CD14-positive monocyte (primary cell): ENCODE data around the gene COPS9. TPM values are rescaled to one million over a fixed set of nuclear protein-coding genes. Genes with fewer than 3 reads are reported as not detected.

ENCODE experiments used
- DNase-seq, 3 donors: peaks; one replicate each; pipeline ENCODE4 v3.0.0-alpha.2; 2011 to 2022
- H2AFZ ChIP-seq: 2 replicates; pipeline ENCODE4 v1.6.0; 2012; ENCODE audit warnings: mild to moderate bottlenecking, low read depth, low read length, inconsistent platforms; ENCODE audit not compliant: insufficient read depth, poor library complexity, severe bottlenecking
- H3K27ac ChIP-seq, 2 donors: 1 replicate in 1 of 2; 2 replicates in 1 of 2; pipeline ENCODE4 v1.5.1; 2012 to 2013; ENCODE audit warnings: low read length in 2 of 2, control low read depth in 1 of 2, inconsistent platforms in 1 of 2, low read depth in 1 of 2, mild to moderate bottlenecking in 1 of 2
- H3K27me3 ChIP-seq, 2 donors: one replicate each; pipeline versions ENCODE4 v1.6.0 to v1.6.1; 2011 to 2013; ENCODE audit warnings: low read length in 2 of 2; ENCODE audit not compliant: control insufficient read depth in 2 of 2, insufficient read depth in 2 of 2
- H3K36me3 ChIP-seq, 2 donors: replicated peaks in 1 of 2; 1 replicate in 1 of 2; 2 replicates in 1 of 2; pipeline versions ENCODE4 v1.5.1 to v1.6.1; 2012 to 2013; ENCODE audit warnings: low read length in 2 of 2, control low read depth in 1 of 2, inconsistent platforms in 1 of 2, mild to moderate bottlenecking in 1 of 2; ENCODE audit not compliant: insufficient read depth in 2 of 2, control insufficient read depth in 1 of 2
- H3K4me1 ChIP-seq, 2 donors: 1 replicate in 1 of 2; 2 replicates in 1 of 2; pipeline versions ENCODE4 v1.5.1 to v1.6.1; 2012 to 2013; ENCODE audit warnings: low read length in 2 of 2, control low read depth in 1 of 2, inconsistent platforms in 1 of 2, mild to moderate bottlenecking in 1 of 2, moderate library complexity in 1 of 2; ENCODE audit not compliant: insufficient read depth in 2 of 2, control insufficient read depth in 1 of 2
- H3K4me2 ChIP-seq: replicated peaks from 2 replicates; pipeline ENCODE3; 2012; ENCODE audit warnings: low read length, moderate library complexity, mild to moderate bottlenecking; ENCODE audit not compliant: poor library complexity, severe bottlenecking; ENCODE audit errors: extremely low read depth
- H3K4me3 ChIP-seq, 3 experiments: fragments of 200-600 bp in 1 of 3; sonication (generic) in 1 of 3; replicated peaks in 1 of 3; 1 replicate in 2 of 3; 2 replicates in 1 of 3; pipeline ENCODE4 v1.5.1; 2011 to 2013; ENCODE audit warnings: low read length in 3 of 3, mild to moderate bottlenecking in 3 of 3, control low read depth in 2 of 3, low read depth in 2 of 3, inconsistent platforms in 1 of 3, moderate library complexity in 1 of 3
- H3K79me2 ChIP-seq: 2 replicates; pipeline ENCODE4 v1.6.0; 2012; ENCODE audit warnings: mild to moderate bottlenecking, control low read depth, inconsistent platforms, low read length, moderate library complexity; ENCODE audit not compliant: insufficient read depth
- H3K9ac ChIP-seq: 2 replicates; pipeline ENCODE4 v1.6.0; 2017; ENCODE audit warnings: low read length, mild to moderate bottlenecking; ENCODE audit not compliant: insufficient read depth, poor library complexity, severe bottlenecking
- H3K9me3 ChIP-seq, 2 donors: replicated peaks in 1 of 2; 1 replicate in 1 of 2; 2 replicates in 1 of 2; pipeline versions ENCODE4 v1.5.1 to v1.6.1; 2012 to 2013; ENCODE audit warnings: low read length in 2 of 2, control low read depth in 1 of 2; ENCODE audit not compliant: control insufficient read depth in 1 of 2, insufficient read depth in 1 of 2
- H4K20me1 ChIP-seq: 2 replicates; pipeline ENCODE4 v1.6.0; 2012; ENCODE audit warnings: mild to moderate bottlenecking, low read length, control low read depth, moderate library complexity; ENCODE audit not compliant: insufficient read depth
- H3K27ac Mint-ChIP-seq, 7 donors: one replicate each; pipeline ENCODE4 v1.8.0; 2020; ENCODE audit warnings: mild to moderate bottlenecking in 7 of 7, mixed read lengths in 7 of 7, moderate library complexity in 6 of 7, inconsistent platforms in 2 of 7
- H3K27me3 Mint-ChIP-seq, 3 donors: one replicate each; pipeline ENCODE4 v1.8.0; 2021 to 2022; ENCODE audit warnings: low read depth in 3 of 3, mild to moderate bottlenecking in 3 of 3, mixed read lengths in 3 of 3, moderate library complexity in 3 of 3, inconsistent platforms in 1 of 3
- H3K36me3 Mint-ChIP-seq, 2 donors: one replicate each; pipeline ENCODE4 v1.8.0; 2020; ENCODE audit warnings: mixed read lengths in 2 of 2, inconsistent platforms in 1 of 2, mild to moderate bottlenecking in 1 of 2
- H3K4me1 Mint-ChIP-seq: one replicate; pipeline ENCODE4 v1.8.0; 2020; ENCODE audit warnings: mild to moderate bottlenecking, mixed read lengths
- H3K4me3 Mint-ChIP-seq, 2 donors: one replicate each; pipeline ENCODE4 v1.8.0; 2020; ENCODE audit warnings: mild to moderate bottlenecking in 2 of 2, mixed read lengths in 2 of 2, moderate library complexity in 1 of 2
- H3K9me3 Mint-ChIP-seq, 7 donors: one replicate each; pipeline ENCODE4 v1.8.0; 2020 to 2022; ENCODE audit warnings: mixed read lengths in 7 of 7, mild to moderate bottlenecking in 6 of 7, moderate library complexity in 6 of 7, inconsistent platforms in 2 of 7
- WGBS: methylation state at CpG from one replicate; pipeline ENCODE4 v1.1.5; 2013; ENCODE audit warnings: missing lambda C conversion rate; ENCODE audit not compliant: insufficient coverage; 5-methylcytosine and 5-hydroxymethylcytosine counted together
- intact Hi-C, 2 donors: fragments of 100-400 bp; cut with micrococcal nuclease; formaldehyde crosslinking; loops; one replicate each; pipeline versions ENCODE4 v1.15.0 to v1.15.1; 2023
- polyA plus RNA-seq, 3 donors: library from polyadenylated mRNA; depleted of rRNA in 1 of 3; unstranded in 2 of 3; stranded (reverse) in 1 of 3; fragments of 300-500 nt in 2 of 3; fragments of >200 nt in 1 of 3; fragmentation: Illumina TruSeq in 2 of 3; gene quantifications; 1 replicate in 2 of 3; 2 replicates in 1 of 3; pipeline ENCODE4 v1.2.3, GENCODE V29; 2012 to 2021
- TF ChIP-seq, protein P1 (sequence below): fragments of 200-600 bp; IDR thresholded peaks from one replicate; pipeline ENCODE4 v1.8.0; 2022; ENCODE audit warnings: antibody characterized with exemption, mild to moderate bottlenecking

The COPS9 gene
- polyA plus RNA-seq, 3 donors = 123 to 300 (median 268) TPM

DNA sequence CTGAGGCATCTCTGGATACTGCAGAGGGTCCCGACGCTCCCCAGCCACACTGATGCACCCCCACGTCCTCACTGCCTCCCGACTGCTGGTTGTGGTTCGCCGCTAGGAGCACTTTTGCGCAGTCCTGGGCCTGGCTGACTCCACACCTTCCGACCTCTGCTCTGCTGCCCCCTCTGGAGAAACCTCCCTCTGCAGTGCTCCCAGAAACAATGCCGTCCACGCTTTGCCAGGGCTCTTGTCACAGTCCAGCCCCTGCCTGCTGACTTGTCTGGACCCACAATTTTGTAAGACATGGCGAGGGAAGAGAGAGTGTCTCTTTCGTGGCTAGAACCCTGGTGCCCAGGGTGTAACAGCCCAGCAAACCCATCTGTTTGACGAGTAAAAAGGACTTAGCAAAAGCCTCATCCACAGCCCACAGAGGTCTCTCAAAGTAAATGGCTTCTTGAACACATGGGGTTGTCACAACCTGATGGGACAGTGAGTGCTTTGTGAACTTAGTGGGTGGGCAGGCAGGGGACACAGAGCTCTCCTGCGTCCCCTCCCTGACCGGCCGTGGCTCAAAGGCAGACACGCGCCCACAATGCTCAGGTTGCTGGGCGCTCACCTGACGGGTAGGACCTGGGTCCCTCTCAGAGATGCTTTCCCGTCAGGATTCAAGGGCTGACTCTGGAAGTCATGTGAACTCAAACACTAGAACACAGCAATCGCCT is 4.0 kb downstream of the COPS9 start:
- Mint-ChIP-seq H3K4me1 (peaks cover 23% of the 10 kb centered on the region), H3K9me3 (peaks cover 0 to 2% (median 0%) of the 10 kb centered on the region in 7 donors), H3K4me3 (no peak overlapping the region), H3K27me3 (peaks cover under 1 to 5% (median 2%) of the 10 kb centered on the region in 3 donors), H3K36me3 (peaks cover 60 to 67% of the 10 kb centered on the region in 2 donors), H3K27ac (no peak overlapping the region)
- intact Hi-C loops = no loop called here
- H3K4me1 ChIP-seq = peaks cover 17 to 19% of the 10 kb centered on the region in 2 donors
- peaks cover 0 to 4% of the 10 kb centered on the region in 2 donors for H3K27me3 ChIP-seq
- DNase-seq = no peak
- H3K79me2 ChIP-seq = peaks cover 18% of the 10 kb centered on the region
- H3K36me3 ChIP-seq = peaks cover 62 to 68% of the 10 kb centered on the region in 2 donors
- 97% methylated on average over 18 of the region's 22 CpGs for WGBS
- no peak overlapping the region for H3K9ac ChIP-seq
- no peaks in the 10 kb centered on the region for H3K9me3 ChIP-seq
- TF ChIP-seq, protein P1, sequence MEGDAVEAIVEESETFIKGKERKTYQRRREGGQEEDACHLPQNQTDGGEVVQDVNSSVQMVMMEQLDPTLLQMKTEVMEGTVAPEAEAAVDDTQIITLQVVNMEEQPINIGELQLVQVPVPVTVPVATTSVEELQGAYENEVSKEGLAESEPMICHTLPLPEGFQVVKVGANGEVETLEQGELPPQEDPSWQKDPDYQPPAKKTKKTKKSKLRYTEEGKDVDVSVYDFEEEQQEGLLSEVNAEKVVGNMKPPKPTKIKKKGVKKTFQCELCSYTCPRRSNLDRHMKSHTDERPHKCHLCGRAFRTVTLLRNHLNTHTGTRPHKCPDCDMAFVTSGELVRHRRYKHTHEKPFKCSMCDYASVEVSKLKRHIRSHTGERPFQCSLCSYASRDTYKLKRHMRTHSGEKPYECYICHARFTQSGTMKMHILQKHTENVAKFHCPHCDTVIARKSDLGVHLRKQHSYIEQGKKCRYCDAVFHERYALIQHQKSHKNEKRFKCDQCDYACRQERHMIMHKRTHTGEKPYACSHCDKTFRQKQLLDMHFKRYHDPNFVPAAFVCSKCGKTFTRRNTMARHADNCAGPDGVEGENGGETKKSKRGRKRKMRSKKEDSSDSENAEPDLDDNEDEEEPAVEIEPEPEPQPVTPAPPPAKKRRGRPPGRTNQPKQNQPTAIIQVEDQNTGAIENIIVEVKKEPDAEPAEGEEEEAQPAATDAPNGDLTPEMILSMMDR = no peak
- no peak overlapping the region for H3K27ac ChIP-seq
- no peak overlapping the region for H2AFZ ChIP-seq
- no peak overlapping the region for H3K4me2 ChIP-seq
- no peak overlapping the region for H3K4me3 ChIP-seq
- H4K20me1 ChIP-seq = peaks cover 12% of the 10 kb centered on the region

DNA sequence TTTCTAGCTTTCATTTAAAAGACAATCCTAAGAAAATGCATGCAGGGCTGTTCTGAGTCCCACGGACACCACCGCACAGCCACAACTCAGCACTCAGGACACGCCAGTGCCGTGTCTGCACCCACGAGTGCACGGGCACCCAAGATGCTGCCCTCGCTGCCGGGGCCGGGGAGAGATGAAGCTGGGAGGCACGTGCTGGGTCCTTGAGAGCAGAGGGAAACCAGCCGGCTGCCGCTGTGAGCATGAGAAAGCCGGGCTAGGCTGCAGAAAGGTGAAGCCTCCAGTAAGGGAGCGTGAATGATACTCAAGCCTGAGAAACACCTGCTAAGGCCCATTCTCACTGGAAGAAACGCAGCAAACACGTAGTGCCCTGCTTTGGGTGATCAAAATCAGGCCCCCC is 4.8 kb downstream of the COPS9 start:
- Mint-ChIP-seq H3K36me3 (peaks cover 66 to 72% of the 10 kb centered on the region in 2 donors), H3K9me3 (peaks cover 0 to 2% (median 0%) of the 10 kb centered on the region in 7 donors), H3K4me3 (no peak overlapping the region), H3K4me1 (peaks cover 17% of the 10 kb centered on the region), H3K27ac (no peak overlapping the region), H3K27me3 (no peaks in the 10 kb centered on the region)
- Histone ChIP-seq H3K9me3 (no peaks in the 10 kb centered on the region), H3K27ac (no peak overlapping the region), H2AFZ (no peak overlapping the region), H3K36me3 (peaks cover 62 to 75% of the 10 kb centered on the region in 2 donors), H3K27me3 (no peaks in the 10 kb centered on the region), H3K79me2 (peaks cover 18% of the 10 kb centered on the region), H3K4me2 (no peak overlapping the region), H3K9ac (no peak overlapping the region), H3K4me1 (peaks cover 10 to 11% of the 10 kb centered on the region in 2 donors), H4K20me1 (peaks cover 12% of the 10 kb centered on the region), H3K4me3 (no peak overlapping the region)
- intact Hi-C loops = no loop called here
- WGBS = 95% methylated on average over 16 of the region's 16 CpGs
- DNase-seq = no peak
- TF ChIP-seq, protein P1 = no peak
